Mucosa of stomach (tissue), 1 donor: ENCODE data around the gene FBRSL1.

Experiments
- H3K27me3 ChIP-seq: one replicate; pipeline ENCODE4 v1.7.0; 2013; ENCODE audit warnings: mild to moderate bottlenecking, low read length; ENCODE audit not compliant: control insufficient read depth, insufficient read depth
- H3K36me3 ChIP-seq: one replicate; pipeline ENCODE4 v1.7.0; 2013; ENCODE audit warnings: low read length; ENCODE audit not compliant: control insufficient read depth, insufficient read depth
- H3K4me1 ChIP-seq: one replicate; pipeline ENCODE4 v1.7.0; 2013; ENCODE audit warnings: mild to moderate bottlenecking, low read length; ENCODE audit not compliant: control insufficient read depth, insufficient read depth
- H3K4me3 ChIP-seq: one replicate; pipeline ENCODE4 v1.7.0; 2013; ENCODE audit warnings: low read length
- H3K9ac ChIP-seq: one replicate; pipeline ENCODE4 v1.7.0; 2013; ENCODE audit warnings: mild to moderate bottlenecking, low read length, moderate library complexity
- H3K9me3 ChIP-seq: one replicate; pipeline ENCODE4 v1.7.0; 2013; ENCODE audit warnings: mild to moderate bottlenecking, low read length, moderate library complexity; ENCODE audit not compliant: control insufficient read depth
- donor health status: Pancreatic carcinoma.

The FBRSL1 gene

DNA sequence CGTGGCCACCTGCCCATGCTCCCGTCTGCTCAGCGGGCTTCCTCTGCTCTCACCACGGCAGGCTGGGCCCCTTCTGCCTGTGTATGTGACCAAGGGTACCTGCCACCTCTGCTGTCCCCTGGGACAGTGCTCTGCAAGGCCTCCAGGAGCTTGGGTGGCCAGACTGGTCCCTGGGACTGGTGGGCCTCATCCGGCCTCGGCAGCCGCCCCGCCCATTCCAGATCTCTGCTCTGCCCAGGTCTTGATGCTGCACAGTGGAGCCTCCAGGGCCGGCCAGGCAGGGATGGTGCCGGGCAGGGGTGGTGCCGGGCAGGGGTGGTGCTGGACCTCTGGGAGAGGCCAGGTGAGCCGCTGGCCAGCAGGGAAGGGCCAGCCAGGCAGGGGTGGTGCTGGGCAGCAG lies 9.0 kb downstream of the FBRSL1 start:
- H3K9me3 ChIP-seq, result no peaks in the 10 kb centered on the region
- H3K36me3 ChIP-seq, result no peaks in the 10 kb centered on the region
- H3K4me1 ChIP-seq, result peaks cover 50% of the 10 kb centered on the region

DNA sequence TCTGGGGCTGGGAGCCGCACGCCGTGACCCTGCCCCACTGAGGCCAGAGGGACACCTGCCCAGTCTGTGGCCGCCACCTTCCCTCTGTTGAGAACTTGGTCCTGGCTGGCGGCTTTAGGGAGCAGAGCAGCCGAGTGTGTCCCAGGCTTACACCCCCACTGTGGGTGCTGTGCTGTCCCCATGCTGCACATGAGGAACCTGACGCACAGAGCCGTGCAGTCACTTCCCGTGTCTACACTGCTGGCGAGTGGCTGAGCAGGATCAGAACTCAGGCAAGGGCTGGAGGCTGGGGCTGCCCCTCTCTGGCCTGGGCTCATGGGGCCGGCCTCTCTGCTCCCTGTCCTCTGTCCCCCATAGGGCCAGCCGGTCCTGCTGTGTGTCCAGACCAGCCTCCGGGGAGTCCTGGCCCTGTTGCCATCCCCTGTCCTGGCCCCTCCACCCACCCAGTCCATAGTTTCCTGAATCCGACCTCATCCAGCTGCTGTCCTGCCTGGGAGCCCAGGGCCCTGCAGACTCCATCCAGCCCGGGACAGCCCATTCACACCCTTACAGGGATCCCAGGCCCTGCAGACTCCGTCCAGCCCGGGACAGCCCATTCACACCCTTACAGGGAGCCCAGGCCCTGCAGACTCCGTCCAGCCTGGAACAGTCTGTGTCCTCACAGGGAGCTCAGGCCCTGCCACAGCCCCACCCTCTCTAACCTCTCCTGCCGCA lies 10.3 kb downstream of the FBRSL1 start:
- no peaks in the 10 kb centered on the region for H3K36me3 ChIP-seq
- H3K4me1 ChIP-seq, result peaks cover 50% of the 10 kb centered on the region
- H3K4me3 ChIP-seq, result no peak overlapping the region
- no peaks in the 10 kb centered on the region for H3K27me3 ChIP-seq
- H3K9ac ChIP-seq, result no peak overlapping the region
- H3K9me3 ChIP-seq, result no peaks in the 10 kb centered on the region

More for the DNA sequence above, 9.0 kb downstream of the FBRSL1 start:
- no peak overlapping the region for H3K4me3 ChIP-seq
- no peak overlapping the region for H3K9ac ChIP-seq
- no peaks in the 10 kb centered on the region for H3K27me3 ChIP-seq

DNA sequence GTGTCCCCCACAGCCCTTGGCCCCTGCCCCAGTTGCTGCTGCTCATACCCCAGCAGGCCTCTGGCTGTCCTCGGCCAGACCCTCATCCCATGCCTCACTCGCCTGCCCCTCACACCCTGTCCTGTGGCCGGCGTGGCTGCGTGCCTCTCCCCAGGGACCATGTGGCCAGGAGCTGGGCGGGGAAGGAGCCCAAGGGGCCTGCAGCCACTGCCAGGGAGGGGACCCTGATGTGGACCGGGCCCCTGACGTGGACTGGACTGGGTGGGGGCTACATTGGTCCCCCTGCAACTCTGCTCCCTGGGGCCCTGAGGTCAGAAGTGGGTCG lies 10.9 kb downstream of the FBRSL1 start:
- Histone ChIP-seq H3K36me3 (no peaks in the 10 kb centered on the region), H3K9ac (no peak overlapping the region)

DNA sequence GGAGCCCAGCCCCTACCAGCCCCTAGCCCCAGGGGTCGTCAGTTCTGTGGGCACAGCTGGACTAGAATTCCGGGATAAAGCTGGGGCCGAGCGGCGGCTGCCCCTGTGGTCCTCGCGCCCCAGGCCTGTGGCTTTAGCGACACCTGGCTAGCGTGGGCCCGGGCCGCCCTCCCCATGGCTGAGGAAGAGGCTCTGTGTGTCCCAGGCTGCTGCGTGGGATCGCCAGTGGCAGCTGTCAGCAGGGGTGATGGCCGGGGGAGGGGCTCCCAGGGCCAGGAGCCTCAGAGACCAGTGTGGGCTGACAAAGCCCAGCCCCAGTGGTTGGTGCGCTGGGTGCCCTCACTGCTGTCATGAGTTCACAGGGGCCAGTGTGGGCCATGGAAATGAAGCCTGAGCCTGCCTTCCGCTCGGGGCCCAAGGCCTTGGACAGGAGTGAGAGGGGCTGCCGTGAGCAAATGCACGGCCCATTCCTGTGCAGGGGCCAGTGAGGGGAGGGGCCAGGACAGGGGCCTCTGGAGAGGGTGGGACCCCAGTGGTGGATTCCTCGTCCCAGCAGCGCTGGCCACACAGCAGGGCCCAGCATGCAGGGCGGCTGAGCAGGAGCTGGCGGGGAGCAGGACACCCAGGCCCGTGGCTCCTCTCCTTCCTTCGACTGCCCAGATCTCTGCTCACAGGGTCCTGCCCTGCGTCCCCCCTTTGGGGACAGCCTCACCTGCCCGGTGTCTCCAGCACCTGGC lies 11.4 kb downstream of the FBRSL1 start:
- Histone ChIP-seq H3K36me3 (no peaks in the 10 kb centered on the region), H3K4me3 (no peak overlapping the region), H3K9me3 (no peaks in the 10 kb centered on the region), H3K4me1 (peaks cover 54% of the 10 kb centered on the region), H3K27me3 (no peaks in the 10 kb centered on the region), H3K9ac (no peak overlapping the region)

More for the DNA sequence above, 10.9 kb downstream of the FBRSL1 start:
- Histone ChIP-seq H3K27me3 (no peaks in the 10 kb centered on the region), H3K9me3 (no peaks in the 10 kb centered on the region), H3K4me3 (no peak overlapping the region), H3K4me1 (peaks cover 50% of the 10 kb centered on the region)

DNA sequence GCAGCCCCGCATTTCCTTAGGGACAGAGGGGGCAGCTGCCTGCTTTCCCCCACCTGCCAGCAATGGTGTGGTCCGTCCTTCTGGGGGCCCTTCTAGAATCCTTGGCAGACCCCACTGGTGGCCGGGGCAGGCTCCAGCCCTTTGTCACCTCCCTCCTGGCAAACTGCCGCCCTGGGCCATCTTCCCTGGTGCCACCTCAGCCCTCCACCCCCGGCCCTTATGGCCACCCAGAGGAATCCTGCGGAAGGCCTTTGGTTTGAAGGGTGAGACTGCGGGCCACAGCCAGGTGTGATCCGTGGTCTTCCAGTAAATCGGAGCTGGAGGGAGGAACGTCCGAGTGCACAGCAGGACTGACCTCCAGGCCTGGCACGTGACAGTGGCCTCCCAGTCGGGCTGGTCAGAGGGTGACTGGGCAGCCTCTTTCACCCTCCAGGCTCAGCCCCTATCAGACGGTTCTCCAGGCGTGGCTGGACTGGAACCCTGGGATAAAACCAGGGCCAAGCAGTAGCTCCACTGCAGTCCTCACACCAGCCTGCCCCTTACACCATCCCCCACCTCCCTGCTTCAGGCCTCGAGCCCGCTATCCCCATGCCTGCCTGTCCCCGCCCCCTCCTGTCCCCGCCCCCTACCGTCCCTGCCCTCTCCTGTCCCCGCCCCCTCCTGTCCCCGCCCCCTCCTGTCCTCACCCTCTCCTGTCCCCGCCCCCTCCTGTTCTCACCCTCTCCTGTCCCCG lies 12.4 kb downstream of the FBRSL1 start:
- H3K4me3 ChIP-seq, result no peak overlapping the region
- H3K27me3 ChIP-seq, result no peaks in the 10 kb centered on the region
- H3K9me3 ChIP-seq, result no peaks in the 10 kb centered on the region
- H3K36me3 ChIP-seq, result no peaks in the 10 kb centered on the region
- peaks cover 64% of the 10 kb centered on the region for H3K4me1 ChIP-seq
- H3K9ac ChIP-seq, result no peak overlapping the region

DNA sequence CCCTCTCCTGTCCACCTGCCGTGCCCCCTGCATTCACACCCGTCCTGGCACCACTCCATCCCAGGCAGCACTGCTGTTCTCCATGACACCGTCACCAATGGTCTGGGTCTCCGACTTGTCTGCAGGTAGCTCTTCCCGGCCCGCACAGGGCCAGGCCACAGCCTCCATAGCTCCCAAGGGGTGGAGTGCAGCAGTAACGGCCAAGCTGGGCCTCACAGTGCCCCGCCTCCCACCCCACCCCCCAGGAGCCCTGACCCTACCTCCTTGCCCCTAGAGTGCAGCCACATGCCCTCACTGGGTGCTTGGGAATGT lies 12.9 kb downstream of the FBRSL1 start:
- no peak overlapping the region for H3K9ac ChIP-seq
- no peaks in the 10 kb centered on the region for H3K36me3 ChIP-seq
- H3K9me3 ChIP-seq, result no peaks in the 10 kb centered on the region
- H3K4me3 ChIP-seq, result no peak overlapping the region
- H3K27me3 ChIP-seq, result no peaks in the 10 kb centered on the region
- peaks cover 68% of the 10 kb centered on the region for H3K4me1 ChIP-seq

DNA sequence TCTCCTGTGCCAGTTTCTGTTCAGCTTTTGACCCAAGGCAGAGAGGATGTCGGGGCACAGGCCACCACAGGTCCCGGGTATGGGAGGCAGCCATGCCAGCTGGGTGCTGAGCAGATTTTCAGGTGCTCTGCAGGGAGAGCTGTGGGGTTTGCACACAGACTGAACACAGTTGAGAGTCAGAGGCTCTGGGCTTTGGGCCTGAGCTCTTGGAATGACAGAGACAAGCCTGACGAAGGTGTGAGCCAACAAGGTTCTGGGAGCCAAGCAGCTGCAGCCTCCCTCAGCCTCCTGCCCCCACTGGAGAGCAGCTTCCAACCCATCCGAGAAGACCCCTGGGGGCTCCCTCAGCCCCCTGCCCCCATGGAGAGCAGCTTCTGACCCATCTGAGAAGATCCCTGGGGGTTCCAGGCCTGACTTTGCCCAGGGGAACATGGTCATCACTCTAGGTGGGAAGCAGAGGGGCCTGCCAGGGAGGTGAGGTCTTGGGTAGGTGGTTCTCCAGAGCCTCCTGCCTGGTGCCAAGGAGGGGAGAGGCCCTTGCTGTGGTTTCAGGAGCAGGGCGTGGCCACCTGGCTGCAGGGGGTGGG lies 13.8 kb downstream of the FBRSL1 start:
- H3K9ac ChIP-seq, result no peak overlapping the region
- H3K4me1 ChIP-seq, result peaks cover 65% of the 10 kb centered on the region
- H3K4me3 ChIP-seq, result no peak overlapping the region
- no peaks in the 10 kb centered on the region for H3K27me3 ChIP-seq
- no peaks in the 10 kb centered on the region for H3K36me3 ChIP-seq
- H3K9me3 ChIP-seq, result no peaks in the 10 kb centered on the region

DNA sequence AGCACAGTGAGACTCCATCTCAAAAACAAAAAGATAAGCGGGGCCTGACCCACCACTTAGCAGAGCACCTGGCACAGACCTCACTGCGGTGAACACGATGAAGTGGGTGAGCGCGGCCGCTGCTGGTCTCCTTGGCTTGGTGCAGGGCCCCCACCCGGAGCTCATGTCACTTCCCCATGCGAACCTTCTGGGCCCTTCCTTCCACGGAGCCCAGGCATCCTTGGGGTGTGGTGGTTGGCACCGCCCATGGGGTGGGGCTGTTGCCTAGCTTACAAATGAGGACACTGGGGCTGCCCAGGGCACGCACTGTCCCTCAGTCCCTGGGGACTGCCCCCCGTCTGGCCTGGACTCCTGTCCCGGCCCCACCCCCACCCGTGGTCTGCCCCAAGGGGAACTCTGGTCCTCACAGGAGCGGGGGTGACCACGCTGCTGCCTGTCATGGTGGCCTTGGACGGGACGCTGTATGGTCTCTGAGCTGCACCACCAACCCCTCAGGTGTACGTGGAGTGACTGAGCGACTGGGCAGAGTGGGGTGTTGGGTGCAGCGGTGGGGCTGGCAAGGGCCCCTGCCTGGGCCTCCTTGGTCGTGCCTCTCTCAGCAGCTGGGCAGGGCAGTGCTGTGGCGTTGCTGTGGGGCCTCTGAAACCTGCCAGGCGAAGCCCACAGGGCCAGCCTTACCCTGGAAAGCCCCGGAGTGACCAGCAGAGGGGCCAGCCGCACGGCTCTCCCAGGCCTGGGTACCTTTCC lies 15.3 kb downstream of the FBRSL1 start:
- peak overlapping the region; percentile 24 for H3K9ac ChIP-seq
- peaks cover 59% of the 10 kb centered on the region for H3K4me1 ChIP-seq
- no peaks in the 10 kb centered on the region for H3K27me3 ChIP-seq
- no peaks in the 10 kb centered on the region for H3K9me3 ChIP-seq
- no peak overlapping the region for H3K4me3 ChIP-seq
- no peaks in the 10 kb centered on the region for H3K36me3 ChIP-seq

DNA sequence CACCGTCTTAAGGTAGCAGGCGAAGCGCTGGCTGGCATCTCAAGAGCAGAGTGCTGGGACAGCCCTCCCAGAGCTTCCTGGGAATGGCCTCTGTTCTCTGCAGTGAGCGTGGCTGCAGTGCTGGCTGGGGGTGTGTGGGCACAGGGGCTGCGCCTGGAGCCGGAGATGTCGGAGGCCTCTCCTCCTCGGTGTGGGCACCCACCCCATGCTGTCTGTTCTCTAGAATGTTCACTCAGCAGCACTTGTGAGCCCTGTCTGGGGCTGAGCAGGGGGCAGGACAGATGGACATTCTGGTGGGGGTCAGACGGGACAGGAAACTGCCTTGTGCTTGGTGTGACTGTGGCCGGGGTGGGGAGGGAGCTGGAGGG lies 15.9 kb downstream of the FBRSL1 start:
- H3K4me1 ChIP-seq, result peaks cover 59% of the 10 kb centered on the region
- H3K27me3 ChIP-seq, result no peaks in the 10 kb centered on the region
- no peaks in the 10 kb centered on the region for H3K9me3 ChIP-seq
- peak overlapping the region; percentile 24 for H3K9ac ChIP-seq
- no peak overlapping the region for H3K4me3 ChIP-seq
- no peaks in the 10 kb centered on the region for H3K36me3 ChIP-seq

DNA sequence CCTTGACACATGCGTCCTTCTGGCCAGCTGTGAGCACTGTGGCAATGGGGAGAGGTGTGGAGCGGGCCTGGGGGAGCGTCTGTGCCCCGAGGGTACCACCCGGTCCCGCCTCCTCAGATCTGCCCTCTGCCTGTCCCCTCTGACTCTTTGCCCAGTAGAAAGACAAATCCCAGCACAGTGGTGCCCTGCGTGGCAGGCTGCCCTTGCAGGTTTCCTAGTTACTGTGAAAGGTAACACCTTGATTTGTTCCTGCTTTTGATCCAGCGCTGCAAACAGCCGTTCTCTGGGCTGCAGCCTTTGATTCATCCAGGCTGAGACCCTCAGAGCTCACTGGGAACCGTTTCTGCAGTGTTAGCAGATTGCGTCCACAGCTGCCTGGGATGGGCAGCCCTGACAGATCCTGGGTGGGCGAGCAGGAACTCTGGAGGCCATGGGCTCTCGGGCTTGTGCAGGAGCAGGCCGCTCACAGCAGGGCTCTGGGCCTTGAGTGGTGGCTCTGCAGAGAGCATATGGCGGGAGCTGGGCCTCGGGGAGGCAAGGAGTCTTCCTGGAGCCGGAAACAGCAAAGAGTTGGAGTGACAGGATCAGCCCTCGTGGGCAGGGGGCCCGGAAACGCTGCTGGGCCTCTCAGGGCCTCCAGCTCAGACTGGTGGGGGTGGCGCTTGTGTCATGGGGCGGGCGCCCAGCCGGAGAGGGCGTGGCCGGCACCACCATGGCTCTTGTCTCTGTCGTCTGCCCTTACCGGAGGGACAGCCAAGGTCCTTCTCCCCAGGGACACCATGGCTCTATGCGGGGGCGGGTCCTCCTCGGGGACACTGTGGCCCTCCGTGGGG lies 16.6 kb downstream of the FBRSL1 start:
- H3K4me1 ChIP-seq, result peaks cover 59% of the 10 kb centered on the region
- H3K4me3 ChIP-seq, result no peak overlapping the region
- peak overlapping the region; percentile 24 for H3K9ac ChIP-seq

DNA sequence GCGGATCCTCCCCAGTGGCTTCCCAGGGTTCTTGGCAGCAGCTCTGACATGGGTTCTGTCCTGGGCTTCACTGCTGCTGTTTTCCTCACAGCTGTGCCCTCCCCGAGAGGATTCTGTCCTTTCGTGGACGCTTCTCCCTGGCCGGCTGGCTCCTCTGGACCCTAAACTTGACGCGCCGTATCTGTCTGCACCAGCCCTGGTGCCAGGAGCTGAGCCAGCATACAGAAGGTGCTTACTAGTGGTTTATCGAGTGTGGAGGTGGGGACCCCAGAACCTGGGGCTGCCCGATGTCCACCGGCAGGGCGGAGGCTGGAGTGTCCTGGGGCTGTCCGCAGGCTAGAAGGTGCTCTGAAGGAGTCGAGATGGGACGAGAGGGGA lies 17.2 kb downstream of the FBRSL1 start:
- Histone ChIP-seq H3K4me3 (no peak overlapping the region), H3K27me3 (no peaks in the 10 kb centered on the region), H3K9me3 (no peaks in the 10 kb centered on the region), H3K36me3 (no peaks in the 10 kb centered on the region), H3K4me1 (peaks cover 53% of the 10 kb centered on the region), H3K9ac (peak overlapping the region; percentile 24)

More for the DNA sequence above, 16.6 kb downstream of the FBRSL1 start:
- Histone ChIP-seq H3K9me3 (no peaks in the 10 kb centered on the region), H3K27me3 (no peaks in the 10 kb centered on the region), H3K36me3 (no peaks in the 10 kb centered on the region)
